Neural progenitor cell (in vitro differentiated cells): ENCODE results near the gene GNA15.

ENCODE experiments used
- EZH2 ChIP-seq: fragments of 200-600 bp; sonication (generic); IDR thresholded peaks from 2 replicates; pipeline ENCODE4 v1.6.1; 2017; ENCODE audit warnings: antibody characterized with exemption, mild to moderate bottlenecking, moderate library complexity
- TF ChIP-seq, protein P1 (sequence below): fragments of 200-600 bp; sonication (generic); IDR thresholded peaks from 2 replicates; pipeline ENCODE4 v1.5.1; 2017; ENCODE audit warnings: antibody characterized with exemption, mild to moderate bottlenecking

DNA sequence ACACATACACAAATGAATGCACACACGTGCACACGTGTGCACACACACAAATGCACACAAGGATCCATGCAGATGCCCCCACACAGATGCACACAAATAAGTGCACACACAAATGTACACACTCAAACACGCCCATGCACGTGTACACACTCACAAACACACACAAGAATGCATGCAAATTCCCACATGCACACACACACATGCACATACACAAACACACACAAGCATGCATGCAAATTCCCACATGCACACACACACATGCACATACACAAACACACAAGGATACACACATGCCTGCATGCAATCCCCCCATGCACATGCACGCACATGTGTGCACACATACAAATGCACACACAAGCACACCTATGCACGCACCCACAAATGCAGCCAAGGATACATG, 13.3 kb downstream of the GNA15 start:
- TF ChIP-seq, protein P1, sequence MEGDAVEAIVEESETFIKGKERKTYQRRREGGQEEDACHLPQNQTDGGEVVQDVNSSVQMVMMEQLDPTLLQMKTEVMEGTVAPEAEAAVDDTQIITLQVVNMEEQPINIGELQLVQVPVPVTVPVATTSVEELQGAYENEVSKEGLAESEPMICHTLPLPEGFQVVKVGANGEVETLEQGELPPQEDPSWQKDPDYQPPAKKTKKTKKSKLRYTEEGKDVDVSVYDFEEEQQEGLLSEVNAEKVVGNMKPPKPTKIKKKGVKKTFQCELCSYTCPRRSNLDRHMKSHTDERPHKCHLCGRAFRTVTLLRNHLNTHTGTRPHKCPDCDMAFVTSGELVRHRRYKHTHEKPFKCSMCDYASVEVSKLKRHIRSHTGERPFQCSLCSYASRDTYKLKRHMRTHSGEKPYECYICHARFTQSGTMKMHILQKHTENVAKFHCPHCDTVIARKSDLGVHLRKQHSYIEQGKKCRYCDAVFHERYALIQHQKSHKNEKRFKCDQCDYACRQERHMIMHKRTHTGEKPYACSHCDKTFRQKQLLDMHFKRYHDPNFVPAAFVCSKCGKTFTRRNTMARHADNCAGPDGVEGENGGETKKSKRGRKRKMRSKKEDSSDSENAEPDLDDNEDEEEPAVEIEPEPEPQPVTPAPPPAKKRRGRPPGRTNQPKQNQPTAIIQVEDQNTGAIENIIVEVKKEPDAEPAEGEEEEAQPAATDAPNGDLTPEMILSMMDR, result no peak
- no peak for TF ChIP-seq EZH2
